Activated effector memory CD4-positive, alpha-beta T cell treated with anti-CD3 and anti-CD28 coated beads, Interleukin-2, amount 50 U/mL, for 16 hours (primary cell): Measurements from ENCODE around the gene APOB.
A peak's percentile ranks its signal among the peaks of the same experiment; 100 is the strongest.

Experiments used
- DNase-seq: peaks from one replicate; pipeline ENCODE4 v3.0.0-alpha.2; 2020

APOB gene

GRCh38 chr2:21047141-21048009 lies 3.5 kb upstream of the APOB start:
- DNase-seq, result no peak

GRCh38 chr2:21046506-21046905 lies 2.6 kb upstream of the APOB start:
- DNase-seq, result no peak

GRCh38 chr2:21044694-21045371 lies 960 bp upstream of the APOB start:
- DNase-seq, result no peak

- peak; percentile 84 for DNase-seq
These were observed 722 bp downstream of the APOB start for GRCh38 chr2:21042958-21043743.

- DNase-seq, result no peak
These were observed 1.2 kb downstream of the APOB start for GRCh38 chr2:21042708-21042957.

GRCh38 chr2:21041943-21042707 lies 1.7 kb downstream of the APOB start:
- no peak for DNase-seq

- DNase-seq, result no peak
These were observed 2.4 kb downstream of the APOB start for GRCh38 chr2:21041462-21041861.

GRCh38 chr2:21040468-21041377 lies 3.1 kb downstream of the APOB start:
- DNase-seq, result no peak

- no peak for DNase-seq
These were observed 3.9 kb downstream of the APOB start for GRCh38 chr2:21039979-21040467.

- no peak for DNase-seq
These were observed 4.8 kb downstream of the APOB start for GRCh38 chr2:21039080-21039556.

GRCh38 chr2:21038403-21039073 lies 5.3 kb downstream of the APOB start:
- no peak for DNase-seq

- DNase-seq, result no peak
These were observed 6.2 kb downstream of the APOB start for GRCh38 chr2:21037671-21038108.

GRCh38 chr2:21036708-21037670 lies 6.9 kb downstream of the APOB start:
- DNase-seq, result no peak

- DNase-seq, result no peak
These were observed 7.7 kb downstream of the APOB start for GRCh38 chr2:21035974-21036707.

- DNase-seq, result no peak
These were observed 8.4 kb downstream of the APOB start for GRCh38 chr2:21035282-21035973.

GRCh38 chr2:21034972-21035279 lies 8.9 kb downstream of the APOB start:
- DNase-seq, result no peak

GRCh38 chr2:21034156-21034971 lies 9.5 kb downstream of the APOB start:
- DNase-seq, result no peak
